T-helper 2 cell (primary cell): ENCODE measurements around the gene CASKIN2.
"Not testable (repeated sequence)": the region's sequence is repeated elsewhere in the genome, so short reads cannot be mapped to it uniquely, and the experiment has no call there.

Source experiments
- DNase-seq, 5 experiments: peaks; one replicate each; pipeline versions ENCODE4 v3.0.0 to v3.0.0-alpha.2; 2012 to 2022

Gene CASKIN2

GRCh38 chr17:75488693-75489510 is 26.4 kb downstream of the CASKIN2 start:
- DNase-seq, result no peak

- DNase-seq, result peak in 3 of 5 experiments; percentile 18 to 87 (median 52)
These were observed 27.8 kb downstream of the CASKIN2 start for GRCh38 chr17:75487351-75488070.

GRCh38 chr17:75486951-75487350 is 28.4 kb downstream of the CASKIN2 start:
- no peak for DNase-seq

GRCh38 chr17:75486151-75486550 is 29.2 kb downstream of the CASKIN2 start:
- no peak for DNase-seq

GRCh38 chr17:75485688-75486087 is 29.6 kb downstream of the CASKIN2 start:
- no peak for DNase-seq

- no peak for DNase-seq
These were observed 33.0 kb downstream of the CASKIN2 start for GRCh38 chr17:75482098-75482942.

GRCh38 chr17:75481194-75482068 is 33.9 kb downstream of the CASKIN2 start:
- no peak for DNase-seq

GRCh38 chr17:75480281-75480680 is 35.1 kb downstream of the CASKIN2 start:
- DNase-seq, result no peak

- DNase-seq, result no peak
These were observed 36.8 kb downstream of the CASKIN2 start for GRCh38 chr17:75478508-75478907.

GRCh38 chr17:75477490-75477862 is 37.9 kb downstream of the CASKIN2 start:
- not testable (repeated sequence) for DNase-seq

- no peak for DNase-seq
These were observed 38.4 kb downstream of the CASKIN2 start for GRCh38 chr17:75476752-75477489.

- no peak for DNase-seq
These were observed 39.1 kb downstream of the CASKIN2 start for GRCh38 chr17:75476271-75476671.

- DNase-seq, result no peak
These were observed 39.5 kb downstream of the CASKIN2 start for GRCh38 chr17:75475851-75476250.

- no peak for DNase-seq
These were observed 40.0 kb downstream of the CASKIN2 start for GRCh38 chr17:75475144-75475835.

GRCh38 chr17:75474736-75475135 is 40.6 kb downstream of the CASKIN2 start:
- DNase-seq, result no peak

GRCh38 chr17:75473246-75473645 is 42.1 kb downstream of the CASKIN2 start:
- DNase-seq, result no peak

GRCh38 chr17:75472119-75472518 is 43.2 kb downstream of the CASKIN2 start:
- no peak for DNase-seq

GRCh38 chr17:75471207-75471606 is 44.1 kb downstream of the CASKIN2 start:
- no peak for DNase-seq

GRCh38 chr17:75468779-75469373 is 46.5 kb downstream of the CASKIN2 start:
- no peak for DNase-seq

- DNase-seq, result no peak
These were observed 47.0 kb downstream of the CASKIN2 start for GRCh38 chr17:75468291-75468754.
